HG02970 (cell line): Measurements from ENCODE around the gene PSAT1.
"Not testable (repeated sequence)": the region's sequence is repeated elsewhere in the genome, so short reads cannot be mapped to it uniquely, and the experiment has no call there.

ENCODE experiments used
- ATAC-seq: cut with Tn5 transposase; IDR thresholded peaks from one replicate; pipeline ENCODE4 v1.9.1; 2021; ENCODE audit warnings: mild to moderate bottlenecking, moderate library complexity, moderate number of reproducible peaks; ENCODE audit not compliant: unreplicated experiment, low FRiP score

The PSAT1 gene

DNA sequence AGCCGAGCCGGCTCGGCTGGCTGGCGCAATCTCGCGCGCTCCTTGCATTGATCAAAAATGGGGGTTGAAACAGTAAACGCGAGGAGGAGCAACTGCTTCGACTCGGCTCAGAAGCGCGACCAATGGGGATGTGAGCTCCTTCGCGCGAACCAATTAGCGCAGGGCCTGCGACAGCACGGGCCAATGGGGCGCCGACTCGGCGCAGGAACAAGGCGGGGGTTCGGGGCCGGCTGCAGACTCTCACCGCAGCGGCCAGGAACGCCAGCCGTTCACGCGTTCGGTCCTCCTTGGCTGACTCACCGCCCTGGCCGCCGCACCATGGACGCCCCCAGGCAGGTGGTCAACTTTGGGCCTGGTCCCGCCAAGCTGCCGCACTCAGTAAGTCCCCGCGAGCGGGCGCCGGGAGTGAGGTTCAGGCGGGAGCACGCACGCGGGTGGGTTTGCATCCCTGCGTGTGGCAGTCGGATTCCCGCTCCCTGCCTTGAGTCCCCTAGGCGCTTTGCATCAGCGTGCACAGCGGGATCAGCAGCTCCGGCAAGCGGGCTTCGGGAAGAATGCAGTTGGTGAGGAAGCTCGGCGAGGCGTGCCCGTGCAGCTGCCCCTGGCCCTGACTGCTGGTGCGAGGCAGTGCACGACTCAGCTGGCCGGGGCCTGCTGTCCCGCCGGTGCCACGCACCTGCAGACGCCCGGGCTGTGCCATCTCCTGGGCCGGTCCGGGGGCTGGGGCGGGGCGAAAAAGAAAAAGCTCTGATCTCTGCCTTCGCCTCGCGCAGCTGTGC lies at the start of gene PSAT1:
Gene PSAT1, plus strand, starts transcription at position 233 of the 779 bp plus-strand sequence. Its CDS starts 86 bp downstream, at position 319.
- ATAC-seq: peak; percentile 98

DNA sequence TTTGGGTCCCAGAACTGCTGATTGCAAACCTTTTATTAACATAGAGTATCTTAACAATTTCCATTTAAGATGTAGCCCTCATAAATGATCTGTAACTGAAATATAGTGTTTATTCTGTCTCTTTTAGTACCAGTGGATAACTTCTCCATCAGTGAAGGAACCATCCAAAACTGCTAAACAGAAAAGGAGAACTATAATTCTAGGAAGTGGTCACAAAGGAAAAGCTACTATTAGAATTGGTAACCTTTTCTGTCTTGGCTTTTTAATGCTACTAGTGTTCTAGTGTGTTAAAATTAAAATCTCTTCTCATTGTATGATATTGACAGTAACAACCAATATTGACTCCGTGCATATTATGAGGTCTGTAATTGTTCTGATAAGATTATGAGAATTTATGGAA lies 48.3 kb upstream of the PSAT1 start:
- no peak for ATAC-seq

DNA sequence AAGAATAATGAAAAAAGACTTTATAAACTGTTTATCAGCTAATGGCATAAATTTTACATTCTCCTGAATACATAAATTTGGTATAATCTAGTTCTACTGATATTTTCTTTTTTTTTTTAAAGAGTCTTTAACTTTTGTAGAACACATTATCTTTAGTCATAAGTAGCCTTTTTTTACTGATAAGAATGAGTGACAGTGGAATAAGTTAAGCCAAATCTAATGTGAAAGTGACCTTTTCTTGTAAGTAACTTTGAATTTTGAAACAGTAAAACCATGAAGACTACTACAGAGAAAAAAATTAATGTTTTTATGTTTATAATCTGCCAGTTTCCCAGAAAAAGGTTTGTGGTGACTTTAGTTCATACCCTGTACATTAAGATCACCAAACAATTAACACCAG lies 47.4 kb upstream of the PSAT1 start:
- ATAC-seq: no peak

DNA sequence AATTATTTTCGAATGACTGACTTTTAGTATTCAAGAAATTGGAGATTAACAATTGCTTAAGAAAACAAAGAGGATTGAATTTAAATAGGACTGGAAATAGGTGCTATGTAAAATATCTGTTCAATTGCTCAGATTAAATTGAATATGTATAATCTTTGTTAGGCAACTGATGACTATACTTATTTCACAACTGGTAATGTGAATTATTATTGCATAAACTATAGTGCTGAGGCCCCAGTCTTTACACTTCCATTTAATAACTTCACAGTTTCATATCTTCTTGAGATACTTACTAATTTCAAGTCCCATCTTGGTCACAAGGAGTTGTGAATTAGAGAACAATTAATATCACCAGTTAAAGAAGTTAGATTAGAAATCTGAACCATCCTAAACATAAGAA lies 44.3 kb upstream of the PSAT1 start:
- no peak for ATAC-seq

DNA sequence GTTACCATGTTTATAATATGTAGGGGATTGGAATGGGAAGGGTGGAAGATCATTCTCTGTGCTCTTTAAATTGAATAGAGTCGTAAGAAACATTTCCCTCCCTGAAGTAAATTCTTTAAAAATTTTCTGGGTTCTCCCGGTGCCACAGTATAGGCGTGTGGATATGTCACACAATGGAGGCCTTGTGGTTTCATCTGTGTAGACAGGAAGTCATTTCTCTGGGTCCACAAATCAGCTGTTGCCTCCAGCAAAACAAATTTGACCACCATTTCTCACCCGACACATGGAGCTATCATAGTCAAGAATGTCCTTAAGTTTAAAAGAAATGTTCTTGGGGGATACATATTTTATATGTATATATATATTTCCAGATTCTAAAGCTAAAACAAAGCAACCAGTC lies 43.6 kb upstream of the PSAT1 start:
- ATAC-seq: no peak

DNA sequence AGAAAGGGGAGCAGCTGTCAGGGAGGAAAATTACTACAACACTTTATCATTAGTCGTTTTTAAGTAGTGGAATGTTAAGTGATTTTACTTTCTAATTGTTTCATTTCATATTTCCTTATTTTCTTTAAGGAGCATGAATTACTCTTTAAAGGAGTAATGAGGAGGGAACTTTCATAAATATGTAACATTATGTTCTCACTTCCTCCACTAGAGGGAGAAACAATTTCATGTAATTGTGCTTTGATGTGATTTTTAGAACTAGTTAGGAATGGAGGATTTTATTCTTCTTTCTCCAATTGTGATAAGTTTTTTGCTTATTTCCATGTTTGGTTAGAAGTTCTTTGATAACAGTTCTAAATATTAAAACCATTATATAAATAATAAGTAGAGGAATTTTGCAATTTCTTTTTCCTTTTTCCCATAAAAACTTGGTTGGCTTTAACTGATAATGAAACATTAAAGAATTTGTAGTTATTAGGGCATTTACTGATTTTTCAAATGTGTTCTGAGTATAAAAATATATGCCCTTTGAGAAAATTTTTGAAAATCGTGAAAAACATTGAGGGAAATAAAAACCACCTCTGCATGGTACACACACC lies 35.4 kb upstream of the PSAT1 start:
- no peak for ATAC-seq

DNA sequence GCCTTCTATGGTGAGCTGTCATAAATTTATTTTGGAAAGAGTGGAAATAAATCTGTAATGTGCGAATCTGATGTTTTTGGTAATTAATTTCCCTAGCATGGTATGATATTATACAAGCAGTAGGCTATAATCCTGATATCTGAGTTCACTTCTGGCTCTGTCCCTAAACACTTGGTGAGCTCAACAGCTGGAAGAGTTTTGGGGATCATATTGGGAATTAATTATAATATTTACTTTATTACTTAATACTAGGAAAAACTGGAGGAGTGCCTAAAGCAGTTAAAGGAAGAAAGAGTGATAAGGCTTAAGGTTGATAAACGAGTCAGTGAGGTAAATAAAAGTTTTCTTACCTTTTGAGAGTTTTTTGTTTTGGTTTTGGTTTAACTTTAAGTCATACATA lies 34.3 kb upstream of the PSAT1 start:
- ATAC-seq: no peak

DNA sequence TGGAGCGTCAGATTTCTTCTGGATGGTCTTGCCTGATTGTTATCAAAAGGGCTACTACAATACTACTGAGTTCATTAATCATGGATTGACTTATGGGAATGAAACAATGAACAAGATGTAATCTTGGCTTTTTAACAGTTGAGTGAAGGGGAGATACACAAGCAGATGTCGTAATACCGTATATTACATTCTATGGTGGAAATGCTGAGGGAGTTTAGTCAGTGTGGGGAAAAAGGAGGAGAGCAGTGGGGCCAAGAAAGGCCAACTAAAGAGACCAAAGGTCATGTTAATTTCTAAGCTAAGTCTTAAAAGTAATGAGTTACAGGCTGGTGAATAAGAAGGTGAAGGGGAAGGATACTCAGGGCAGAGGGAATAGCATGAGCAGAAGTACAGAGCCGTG lies 29.0 kb upstream of the PSAT1 start:
- ATAC-seq: no peak

DNA sequence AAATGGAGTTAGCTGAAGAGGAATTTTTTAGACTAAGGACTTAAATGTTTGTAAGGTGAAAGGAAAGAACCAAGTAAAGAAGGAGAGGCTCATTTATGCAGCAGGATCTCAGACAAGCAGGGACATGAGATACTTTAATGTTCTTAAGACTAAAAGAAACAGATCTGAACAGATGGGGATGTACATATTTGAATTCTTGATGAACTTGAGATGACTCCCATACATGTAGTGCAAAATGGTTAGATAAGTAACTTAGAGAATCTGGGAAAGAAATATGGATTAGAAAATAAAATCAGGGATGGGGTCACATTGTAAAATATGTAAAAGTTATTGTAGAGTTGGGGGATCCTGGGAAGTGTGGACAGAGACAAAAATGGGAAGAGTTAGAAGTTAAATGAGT lies 27.1 kb upstream of the PSAT1 start:
- ATAC-seq: no peak

DNA sequence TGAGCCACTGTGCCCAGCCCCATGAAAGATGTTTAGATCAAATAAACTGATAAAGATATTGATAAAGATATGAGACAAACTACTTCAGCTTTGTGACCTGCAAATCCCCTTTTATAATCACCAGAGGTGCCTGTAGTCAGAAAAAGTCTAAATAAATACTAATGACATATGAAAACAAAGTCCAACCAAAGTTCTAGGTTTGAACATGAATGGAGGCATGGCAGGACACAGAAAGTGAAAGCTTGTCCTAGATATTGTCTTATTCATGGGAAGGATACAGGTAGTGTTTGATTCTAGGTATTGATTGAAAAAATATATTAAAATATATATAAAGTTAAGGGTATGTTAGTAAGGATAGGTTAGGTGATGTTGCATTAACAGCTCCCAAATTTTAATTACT lies 24.6 kb upstream of the PSAT1 start:
- no peak for ATAC-seq

DNA sequence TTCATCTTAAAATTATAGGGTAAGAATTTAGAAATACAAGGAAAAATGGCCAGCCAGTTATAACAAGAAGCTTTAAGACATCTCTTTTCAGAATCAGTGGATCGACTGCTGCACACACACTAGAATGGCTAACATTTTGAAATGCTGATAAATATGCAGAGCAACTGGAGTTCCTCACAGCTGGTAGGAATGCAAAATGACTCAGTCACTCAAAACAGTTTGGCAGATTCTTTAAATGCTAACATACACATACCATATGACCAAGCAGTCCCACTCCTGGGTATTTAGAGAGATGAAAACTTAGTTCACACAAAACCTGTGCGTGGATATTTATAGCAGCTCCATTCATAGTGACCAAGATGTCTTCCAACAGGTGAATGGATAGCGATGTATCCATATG lies 23.2 kb upstream of the PSAT1 start:
- no peak for ATAC-seq

DNA sequence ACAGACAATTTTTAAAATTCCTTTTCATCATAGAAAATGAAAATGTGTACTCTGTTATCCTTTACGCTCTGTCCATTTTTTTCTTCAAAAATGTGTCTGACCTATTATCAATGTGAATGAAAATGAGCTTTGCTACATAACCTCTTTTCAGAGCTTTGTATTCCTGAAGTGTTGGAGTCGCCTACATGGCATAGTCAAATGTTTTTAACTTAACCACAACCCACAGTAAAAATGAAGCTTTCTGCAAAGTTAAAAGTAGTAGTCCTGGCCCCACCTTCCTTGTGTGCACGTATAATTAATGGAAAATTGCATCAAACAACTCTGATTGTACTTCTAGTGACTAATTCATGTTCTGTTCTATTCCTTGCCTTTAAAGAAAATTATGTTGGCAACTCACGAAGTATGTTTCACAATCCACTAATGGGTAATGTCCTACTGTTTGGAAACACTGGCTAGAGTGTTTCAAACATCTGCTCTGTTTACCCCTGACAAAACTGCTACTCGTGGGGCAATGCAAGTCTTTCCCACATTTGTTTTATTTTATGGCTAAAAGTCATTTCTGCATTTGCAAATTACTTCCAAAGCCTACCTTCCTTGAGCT lies 18.6 kb upstream of the PSAT1 start:
- ATAC-seq: no peak

DNA sequence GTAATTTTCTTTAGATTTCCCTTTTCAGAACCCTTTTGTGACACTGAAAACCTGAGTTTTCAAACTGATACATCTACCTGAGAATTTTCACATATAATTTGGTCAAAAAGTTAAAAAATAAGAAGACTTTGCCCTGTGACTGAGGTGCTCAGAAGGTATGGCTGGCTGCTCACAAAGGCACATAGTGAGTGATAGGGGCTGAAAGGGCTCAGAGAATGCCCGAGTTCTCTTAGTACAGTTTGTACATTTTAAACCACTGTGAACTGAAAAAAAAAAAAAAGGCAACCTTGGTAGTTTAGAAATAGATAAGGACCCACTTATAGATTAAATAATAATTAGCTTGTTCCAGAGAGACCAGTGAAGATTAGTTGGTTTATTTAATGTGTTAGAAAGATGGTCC lies 18.1 kb upstream of the PSAT1 start:
- ATAC-seq: no peak

DNA sequence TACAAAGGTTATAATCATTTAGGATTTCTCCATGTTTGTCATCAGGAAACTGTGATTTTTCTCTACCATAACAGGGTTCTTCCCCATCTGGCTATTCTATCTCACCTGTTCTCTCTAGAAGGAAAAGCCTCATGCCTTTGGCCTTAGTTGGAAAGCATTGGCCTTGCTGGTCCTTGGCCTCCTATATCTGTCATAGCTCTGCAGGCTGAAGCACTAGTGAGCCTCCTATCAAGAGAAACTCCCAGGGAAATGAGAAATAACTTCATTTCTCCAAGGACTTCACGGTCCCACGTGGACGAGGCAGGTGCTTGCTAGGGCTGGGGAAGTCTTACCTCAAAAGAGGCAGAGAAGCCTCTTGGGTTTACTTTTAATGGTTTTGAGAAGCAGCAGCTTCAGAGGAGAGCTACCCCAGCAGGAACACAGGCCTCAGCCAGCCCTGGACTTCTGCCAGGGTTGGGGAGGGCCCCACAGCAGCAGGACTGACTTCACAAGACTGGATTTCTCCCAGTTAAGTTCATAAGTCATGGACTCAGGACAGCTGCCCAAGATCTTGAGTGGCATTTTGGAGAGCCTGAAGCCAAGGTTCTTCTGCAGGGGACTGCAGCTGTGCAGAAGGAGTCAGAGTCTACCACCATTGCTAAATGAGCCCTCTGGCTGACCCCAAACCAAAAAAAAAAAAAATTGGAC lies 15.8 kb upstream of the PSAT1 start:
- ATAC-seq: no peak

DNA sequence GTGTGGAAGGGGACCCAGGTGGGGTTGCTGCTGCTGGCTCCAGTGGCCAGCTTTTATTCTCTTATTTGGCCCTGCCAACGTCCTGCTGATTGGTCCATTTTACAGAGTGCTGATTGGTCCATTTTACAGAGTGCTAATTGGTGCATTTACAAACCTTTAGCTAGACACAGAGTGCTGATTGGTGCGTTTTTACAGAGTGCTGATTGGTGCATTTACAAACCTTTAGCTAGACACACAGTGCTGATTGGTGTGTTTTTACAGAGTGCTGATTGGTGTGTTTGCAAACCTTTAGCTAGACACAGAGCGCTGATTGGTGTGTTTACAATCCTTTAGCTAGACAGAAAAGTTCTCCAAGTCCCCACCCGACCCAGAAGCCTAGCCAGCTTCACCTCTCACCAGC lies 12.7 kb upstream of the PSAT1 start:
- ATAC-seq: not testable (repeated sequence)

DNA sequence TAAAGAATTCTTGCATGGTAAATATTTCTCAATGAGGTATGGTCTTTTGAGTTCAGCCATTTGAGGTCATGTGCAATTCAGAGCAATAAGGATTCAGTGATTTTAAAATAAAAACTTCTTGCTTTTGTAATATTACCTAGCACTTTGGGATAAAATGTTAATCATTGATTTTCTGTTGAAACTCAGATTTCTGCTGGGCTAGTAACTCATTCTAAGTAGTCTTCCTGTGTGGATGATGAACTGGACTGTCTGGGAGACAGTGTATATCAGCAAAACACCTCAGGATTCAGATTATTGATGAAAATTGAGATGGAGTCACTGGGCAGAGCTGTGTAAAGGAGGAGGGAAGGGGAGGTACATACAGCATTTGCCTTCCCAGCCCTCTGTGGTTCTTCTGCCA lies 10.8 kb upstream of the PSAT1 start:
- no peak for ATAC-seq

DNA sequence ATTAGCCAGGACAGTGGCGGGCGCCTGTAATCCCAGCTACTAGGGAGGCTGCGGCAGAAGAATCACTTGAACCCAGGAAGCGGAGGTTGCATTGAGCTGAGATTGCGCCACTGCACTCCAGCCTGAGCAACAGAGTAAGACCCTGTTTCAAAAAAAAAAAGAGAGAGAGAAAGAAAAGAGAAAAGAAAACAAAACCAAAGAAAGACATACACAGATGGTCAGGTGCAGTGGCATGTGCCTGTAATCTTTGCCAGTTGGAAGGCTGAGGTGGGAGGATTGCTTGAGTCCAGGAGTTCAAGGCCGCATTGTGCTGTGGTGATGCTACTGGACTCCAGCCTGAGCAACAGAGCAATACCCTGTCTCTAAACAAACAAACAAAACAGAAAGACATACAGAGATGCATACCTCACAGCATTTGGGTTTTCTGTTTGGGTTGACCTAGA lies 10.0 kb upstream of the PSAT1 start:
- ATAC-seq: no peak

DNA sequence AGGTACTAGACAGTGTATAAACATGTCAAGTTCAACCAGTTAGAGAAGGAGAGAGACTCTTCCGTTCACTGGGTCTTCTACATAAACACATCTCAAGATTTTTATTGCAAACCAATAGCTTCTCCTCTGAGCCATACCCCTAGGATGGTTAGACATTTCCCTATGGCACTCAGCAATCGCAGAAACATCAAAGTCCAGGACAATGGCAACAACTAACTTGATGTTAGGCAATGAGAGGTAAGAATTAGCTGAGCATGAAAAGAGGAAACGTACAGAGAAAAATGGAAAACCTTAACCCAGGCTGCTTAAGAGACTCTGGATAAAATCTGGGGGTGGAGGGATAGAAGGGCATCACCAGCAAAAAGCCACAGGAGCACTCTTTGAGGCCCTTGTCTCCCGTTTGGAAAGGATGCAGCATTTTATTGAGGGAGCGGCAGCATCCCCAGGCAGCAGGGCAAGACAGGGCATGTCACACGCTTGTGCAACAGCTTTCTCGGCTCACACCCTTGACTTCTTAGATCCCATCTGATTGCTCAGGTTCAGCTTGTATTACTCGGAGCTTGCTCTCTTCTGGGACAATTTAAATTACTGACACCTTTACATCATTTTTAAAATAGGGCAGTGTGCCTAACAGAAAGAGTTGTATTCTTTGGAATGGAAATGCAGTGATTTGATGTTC lies 8.6 kb upstream of the PSAT1 start:
- no peak for ATAC-seq

DNA sequence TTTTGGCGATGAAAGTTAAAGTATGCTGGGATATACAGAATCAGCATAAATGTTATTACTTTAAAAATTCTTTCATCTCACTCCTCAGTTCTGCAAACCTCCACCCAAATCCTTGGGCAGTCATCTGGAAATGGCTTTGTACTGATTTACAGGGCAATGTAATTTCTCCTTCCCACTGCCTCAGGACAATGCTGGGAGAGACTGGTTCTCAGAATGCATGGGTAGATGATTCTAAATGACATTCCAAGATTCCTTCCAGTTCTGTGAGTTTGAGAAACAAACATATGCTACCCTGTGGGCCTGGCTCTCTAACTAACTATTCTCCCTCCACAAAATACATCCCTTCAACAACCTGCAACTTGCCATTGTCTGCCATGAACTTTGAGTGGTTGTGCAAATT lies 7.5 kb upstream of the PSAT1 start:
- no peak for ATAC-seq

DNA sequence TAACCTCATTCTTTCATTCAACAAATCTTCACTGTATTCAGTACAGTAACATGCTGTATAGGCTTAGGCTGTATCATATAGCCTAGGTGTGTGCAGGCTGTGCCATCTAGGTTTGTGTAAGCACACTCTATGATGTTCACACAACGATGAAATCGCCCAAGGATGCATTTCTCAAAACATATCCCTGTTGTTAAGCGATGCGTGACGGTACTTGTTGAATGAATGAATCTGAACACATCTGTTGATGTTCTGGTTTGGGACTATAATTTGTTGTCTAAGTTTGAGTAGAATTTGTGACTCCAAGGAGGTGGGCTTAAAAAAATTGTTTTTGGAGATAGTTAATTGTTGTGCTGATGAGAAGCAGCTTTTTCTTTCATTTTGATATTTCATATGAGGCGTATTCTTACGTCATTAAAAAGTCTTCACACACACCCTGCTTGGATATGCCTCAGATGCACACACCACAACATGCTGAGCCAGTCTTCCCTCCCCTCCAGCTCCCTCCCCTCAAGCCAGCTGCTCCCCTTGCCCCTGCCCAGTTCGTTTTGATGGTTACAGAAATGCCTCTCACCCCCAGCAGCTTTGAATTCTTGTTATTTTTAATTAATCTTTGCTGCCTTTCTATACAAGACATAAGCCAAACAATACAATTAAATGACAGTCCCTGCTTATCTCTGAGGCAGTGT lies 5.5 kb upstream of the PSAT1 start:
- no peak for ATAC-seq
